HG03469 (cell line): ENCODE results near the gene SBSN.

ENCODE experiments used
- ATAC-seq: cut with Tn5 transposase; IDR thresholded peaks from one replicate; pipeline ENCODE4 v1.9.1; 2021; ENCODE audit warnings: mild to moderate bottlenecking, moderate library complexity, moderate number of reproducible peaks; ENCODE audit not compliant: unreplicated experiment

Gene SBSN

DNA sequence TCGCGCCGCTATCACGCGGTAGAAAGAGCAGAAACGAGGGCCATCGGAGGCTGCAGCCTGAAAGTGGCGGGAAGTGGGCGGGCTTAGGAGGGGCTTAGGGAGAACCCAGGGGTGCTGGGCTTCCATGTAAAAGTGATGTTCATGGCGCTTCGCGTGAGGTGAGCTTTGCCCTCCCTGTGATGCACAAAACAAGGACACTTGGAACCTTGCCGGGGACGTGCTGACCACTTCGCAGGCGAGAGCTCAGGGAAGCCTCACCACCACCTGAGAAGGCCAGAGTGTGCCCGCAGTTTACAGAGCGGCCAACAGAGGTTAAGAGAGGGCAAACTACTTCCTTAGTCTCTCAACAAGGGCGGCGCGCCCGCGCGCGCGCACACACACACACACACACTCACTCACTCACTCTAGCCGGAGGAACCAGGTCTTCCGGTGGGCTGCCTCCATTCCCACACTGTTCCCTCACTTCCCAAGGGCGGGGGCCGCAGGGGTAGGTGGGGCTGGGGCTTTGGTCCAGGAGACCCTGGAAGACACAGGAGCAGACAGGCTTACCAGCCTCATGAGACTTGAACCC lies 5.8 kb upstream of the SBSN start:
- ATAC-seq = no peak

DNA sequence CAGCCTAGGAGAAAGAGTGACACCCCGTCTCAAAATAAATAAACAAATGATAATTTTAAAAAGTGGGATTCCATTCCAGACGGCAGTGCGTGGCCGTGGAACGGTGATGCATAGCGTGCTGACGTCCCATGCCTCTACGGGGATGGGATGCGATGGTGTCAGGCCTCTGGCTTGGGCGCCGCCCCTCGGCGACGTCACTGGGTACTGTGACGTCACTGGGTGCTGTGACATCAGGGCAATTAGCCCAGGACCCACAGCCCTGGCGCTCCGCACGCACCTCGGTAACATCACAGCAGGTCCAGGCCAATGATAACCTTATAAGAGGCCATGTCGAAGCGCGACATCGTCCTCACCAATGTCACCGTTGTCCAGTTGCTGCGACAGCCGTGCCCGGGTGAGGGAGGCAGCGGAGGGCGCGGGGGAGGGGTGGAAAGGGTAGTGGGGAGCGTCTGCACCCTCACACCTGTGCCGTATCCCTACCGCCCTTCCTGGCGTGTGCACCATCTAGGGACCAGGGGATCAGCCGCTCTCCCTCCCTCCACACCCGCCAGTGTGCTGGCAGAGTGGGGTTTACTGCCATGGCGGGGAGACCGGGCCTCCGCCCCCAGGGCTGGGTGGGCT lies 5.2 kb upstream of the SBSN start, which contains the start of gene GAPDHS:
TSS of gene GAPDHS (plus strand) at position 256 of the 621 bp plus-strand sequence. CDS start at position 328, 72 bp downstream.
- no peak for ATAC-seq

DNA sequence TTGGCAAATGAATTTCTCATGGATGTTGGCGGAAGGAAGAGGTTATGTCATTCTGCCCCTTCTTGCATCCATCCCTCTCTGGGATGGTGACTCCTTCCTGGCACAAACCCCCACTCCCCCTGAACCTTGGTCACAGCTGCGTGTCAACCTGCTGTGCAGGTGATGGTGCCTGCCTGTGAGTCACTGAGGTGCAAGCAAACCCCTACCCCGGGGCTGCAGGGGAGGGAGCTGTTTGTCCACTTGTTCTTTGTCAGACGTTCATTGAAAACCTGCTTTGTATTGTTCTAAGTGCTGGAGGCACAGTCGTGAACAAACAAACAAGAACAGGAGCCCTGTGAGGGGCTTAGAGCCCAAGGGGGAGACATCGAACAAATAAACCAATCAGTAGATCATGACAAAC lies 3.2 kb upstream of the SBSN start:
- ATAC-seq = no peak

DNA sequence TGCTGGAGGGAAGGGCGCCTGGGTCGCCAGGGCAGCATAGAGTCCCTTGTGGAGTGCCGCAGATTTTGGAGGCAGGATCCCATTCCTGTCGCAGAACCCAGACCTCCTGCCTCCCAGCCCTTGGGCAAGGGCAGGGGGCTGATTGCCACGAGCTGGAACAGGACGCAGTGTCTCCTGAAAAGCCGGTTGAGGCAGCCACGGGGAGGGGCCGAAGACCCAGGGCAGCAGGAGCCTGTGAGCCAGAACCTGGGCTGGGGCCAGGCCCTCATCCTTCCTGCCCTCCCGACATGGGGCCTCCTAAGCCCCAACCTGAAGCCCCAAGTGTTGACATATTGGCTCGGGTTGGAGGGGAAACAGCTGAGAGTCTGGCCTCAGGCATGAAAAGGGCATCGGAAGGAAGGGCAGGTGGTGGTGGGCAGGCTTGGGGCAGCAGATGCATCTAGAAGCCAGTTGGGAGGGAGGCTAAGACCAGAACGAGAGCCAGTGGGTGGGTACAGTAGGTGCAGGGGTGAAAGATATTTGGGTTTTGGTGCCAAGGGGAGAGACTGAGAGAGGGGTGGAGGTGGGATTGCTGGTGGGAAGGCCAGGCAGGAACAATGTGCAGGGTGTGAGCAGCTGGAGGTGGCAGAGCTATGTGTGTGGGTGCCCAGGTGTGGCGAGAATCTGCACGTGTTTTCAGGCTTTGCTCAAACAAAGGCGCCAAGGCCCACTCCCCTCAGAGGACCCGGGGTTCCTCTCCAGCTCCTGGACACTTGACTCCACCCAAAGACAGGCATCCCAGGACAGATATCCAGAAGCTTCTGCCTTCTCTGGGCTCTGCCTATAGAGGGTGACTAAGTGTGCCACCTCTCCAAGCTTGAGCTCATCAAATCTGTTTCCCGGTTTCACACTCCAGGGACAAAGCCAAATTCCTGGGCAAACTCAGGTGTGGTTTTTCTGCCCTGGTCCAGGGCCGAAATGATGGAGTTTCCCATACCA lies 1.4 kb upstream of the SBSN start:
- ATAC-seq = no peak

DNA sequence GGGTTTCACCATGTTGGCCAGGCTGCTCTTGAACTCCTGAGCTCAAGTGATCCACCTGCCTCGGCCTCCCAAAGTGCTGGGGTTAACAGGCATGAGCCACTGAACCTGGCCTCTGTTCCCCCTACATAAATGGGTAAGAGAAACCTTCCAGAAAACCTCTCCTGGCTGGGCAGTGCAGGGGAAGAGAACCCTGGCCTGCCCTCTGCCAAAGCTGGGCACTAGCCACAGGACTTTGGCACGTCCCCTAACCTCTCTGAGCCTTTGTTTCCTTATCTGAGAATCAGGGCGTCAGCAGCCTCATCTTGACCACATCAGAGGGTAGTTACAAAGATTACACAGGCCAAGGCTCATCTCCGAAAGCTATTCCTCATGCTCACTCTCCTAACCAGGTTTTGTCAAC lies 2.2 kb downstream of the SBSN start:
- no peak for ATAC-seq

DNA sequence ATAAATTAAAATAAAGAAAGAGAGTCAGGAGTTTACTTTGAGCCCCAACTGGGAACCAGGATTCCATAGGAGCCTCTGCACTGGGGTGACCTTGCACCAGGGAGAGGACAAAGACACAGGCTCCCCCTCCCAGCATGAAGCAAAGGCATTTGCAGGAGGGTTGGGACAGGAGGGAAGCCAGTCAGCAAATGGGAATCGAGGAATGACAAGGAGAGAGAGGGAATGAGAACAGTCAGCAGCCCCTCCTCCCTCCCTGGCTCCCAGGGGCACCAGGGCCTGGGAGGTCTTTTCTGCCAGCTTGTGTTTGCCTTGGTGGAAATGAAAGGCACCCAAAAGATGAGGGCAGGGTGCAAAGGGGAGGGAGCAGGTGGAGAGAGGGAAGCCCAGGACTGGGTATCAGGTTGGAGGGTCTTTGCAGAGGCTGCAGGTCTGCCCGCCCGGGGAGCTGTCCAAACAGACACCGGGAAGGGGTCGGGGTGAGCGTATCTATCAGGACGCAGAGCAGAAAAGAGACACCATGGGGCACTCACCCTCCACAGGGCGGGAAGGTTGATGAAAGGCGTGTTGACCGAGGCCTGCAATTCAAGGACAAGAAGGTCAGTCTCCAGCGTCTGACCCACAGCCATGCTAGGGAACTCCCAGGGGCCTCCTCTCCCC lies 3.8 kb downstream of the SBSN start:
- ATAC-seq = no peak

DNA sequence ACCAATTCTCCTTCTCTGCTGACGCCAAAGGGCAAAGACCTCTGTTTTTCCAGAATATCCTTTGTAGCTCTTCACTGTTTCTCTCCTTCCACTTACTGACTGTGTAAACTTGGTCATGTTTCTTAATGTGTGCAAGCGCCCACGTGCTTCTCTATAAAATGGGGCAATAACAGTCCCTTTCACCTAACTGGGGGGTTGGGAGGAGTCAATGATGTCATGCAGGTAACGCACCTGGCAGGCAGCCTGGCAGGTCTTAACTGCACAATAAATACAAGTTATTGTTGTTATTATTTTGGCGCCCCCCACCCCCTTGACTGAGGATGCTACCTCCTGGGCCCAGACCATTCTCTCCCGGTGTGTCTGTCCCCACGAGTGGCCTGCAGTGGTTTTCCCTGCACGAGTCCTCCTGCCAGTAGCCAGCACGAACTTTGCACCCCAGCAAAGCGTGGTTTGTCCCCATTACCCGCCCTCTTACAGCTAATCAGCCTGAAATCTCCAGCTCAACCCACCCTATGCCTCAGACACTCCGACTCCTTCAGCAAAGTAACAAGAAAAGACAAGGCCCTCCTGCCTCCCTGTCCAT lies 5.3 kb downstream of the SBSN start:
- no peak for ATAC-seq

DNA sequence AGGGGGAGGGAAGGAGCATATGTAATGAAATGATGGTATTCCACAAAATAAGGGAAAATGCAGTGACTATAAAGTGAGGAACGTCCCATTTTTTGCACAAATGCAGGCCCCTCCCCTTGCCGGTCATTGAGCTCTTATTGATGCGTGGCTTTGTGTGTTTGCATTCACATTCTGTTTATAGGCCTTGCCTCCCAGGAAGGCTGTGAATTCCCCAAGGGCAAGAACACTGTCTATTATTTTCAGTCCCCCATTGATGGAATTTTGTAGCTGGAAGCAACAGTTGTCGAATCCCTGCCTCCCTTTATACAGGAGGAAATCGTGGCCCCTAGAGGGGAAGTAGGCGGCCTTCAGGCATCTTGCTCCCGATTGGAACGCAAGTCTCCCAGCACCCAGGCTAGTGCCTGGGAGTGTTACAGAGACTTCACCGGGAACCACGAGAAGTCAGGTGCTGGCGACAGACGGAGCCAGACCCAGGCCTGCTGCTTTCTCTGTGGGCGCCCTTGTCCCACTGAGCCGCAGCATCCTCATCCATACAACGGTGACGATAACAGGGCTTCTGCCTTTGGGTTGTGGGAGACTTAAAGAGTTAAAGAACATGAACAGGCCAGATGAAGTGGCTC lies 6.9 kb downstream of the SBSN start:
- ATAC-seq = no peak

DNA sequence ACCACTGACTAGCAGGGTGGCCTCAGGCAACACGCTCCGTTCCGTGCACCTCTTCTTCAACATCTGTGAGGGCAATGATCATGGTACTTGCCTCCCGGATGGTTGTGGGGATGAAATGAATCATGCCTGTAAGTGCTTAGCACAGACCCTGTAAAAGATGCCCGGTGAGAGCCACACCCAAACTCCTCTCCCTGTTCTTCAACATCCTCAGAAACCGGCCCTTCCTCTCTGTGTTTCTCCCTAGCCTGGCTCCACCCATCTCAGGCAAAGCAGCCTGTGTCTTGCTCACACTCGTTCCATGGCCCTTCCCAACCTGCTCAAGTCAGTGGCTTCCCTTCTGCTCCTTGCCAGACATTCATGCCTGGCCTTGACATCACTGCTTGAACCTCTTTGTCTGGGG lies 8.8 kb downstream of the SBSN start:
- no peak for ATAC-seq

DNA sequence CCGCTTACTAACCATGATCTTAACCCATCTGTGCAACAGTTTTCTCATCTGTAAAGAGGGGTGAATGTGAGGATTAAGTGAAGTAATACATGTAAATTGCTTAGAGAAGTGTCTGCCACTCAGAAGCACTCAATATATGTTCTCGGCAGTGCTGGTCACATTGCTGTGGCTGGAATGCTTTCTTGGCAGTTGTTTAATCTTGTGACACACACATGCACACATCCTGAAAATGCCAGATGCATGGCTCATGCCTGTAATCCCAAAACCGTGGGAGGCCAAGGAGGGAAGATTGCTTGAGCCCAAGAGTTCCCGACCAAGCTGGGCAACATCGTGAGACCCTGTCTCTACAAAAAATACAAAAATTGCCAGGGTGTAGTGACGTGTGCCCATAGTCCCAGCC lies 9.8 kb downstream of the SBSN start:
- ATAC-seq = no peak

DNA sequence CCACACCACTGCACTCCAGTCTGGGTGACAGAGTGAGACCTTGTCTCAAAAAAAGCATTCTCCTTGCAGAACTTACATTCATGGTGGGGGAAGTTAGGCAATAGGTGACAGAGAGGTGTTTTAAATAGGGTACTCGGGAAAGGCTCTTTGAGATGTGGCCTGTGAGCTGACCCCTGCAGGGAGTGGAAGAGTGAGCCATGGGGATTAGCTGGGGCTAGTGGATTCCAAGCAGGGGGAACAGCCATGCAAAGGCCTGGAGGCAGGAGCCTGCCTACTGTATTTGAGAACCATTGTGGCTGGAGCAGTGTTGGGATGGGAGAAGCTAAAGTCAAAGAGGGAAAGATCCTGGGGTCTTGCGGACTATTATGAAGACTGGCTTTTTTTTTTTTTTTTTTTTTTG lies 10.8 kb downstream of the SBSN start:
- ATAC-seq = no peak

DNA sequence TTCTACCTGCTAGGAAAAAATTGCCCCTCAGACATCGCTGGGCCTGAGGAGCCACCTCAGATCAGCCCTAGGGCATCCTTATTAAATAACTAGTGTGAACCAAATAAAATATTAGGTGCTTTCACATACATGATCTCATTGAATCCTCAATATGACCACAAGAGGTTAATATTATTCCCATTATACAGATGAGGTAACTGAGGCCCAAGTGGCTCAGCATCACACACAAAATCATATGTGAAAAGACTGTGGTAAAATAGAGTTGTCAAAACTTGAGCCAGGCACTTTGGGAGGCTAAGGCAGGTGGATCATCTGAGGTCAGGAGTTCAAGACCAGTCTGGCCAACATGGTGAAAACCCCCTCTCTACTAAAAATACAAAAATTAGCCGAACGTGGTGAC lies 11.8 kb downstream of the SBSN start:
- no peak for ATAC-seq

DNA sequence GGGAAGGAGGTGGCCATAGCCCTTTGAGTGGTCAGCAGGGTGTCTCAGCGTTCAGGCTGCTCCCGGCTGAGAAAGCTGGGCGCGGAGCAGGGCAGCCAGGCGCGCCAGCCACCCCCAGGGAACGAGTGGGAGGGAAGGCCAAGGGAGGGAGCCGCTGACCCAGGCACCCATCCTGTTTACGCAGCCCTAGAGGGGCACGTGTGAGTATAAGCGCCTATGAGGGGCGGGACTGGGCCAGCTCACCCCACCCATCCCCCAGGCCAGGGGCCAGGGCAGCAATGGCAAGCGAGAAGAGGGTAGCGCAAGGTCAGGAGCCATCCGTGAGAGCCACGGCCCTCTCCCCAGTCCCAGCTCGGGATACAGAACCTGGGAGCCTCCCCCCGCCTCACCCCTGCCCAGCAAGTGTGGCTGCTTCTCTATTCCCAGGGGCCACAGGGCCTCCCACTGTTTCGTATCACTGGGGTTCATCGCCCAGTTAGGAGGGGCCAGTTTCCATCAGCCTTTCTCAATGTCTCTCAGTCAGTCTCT lies 13.8 kb downstream of the SBSN start:
- no peak for ATAC-seq

DNA sequence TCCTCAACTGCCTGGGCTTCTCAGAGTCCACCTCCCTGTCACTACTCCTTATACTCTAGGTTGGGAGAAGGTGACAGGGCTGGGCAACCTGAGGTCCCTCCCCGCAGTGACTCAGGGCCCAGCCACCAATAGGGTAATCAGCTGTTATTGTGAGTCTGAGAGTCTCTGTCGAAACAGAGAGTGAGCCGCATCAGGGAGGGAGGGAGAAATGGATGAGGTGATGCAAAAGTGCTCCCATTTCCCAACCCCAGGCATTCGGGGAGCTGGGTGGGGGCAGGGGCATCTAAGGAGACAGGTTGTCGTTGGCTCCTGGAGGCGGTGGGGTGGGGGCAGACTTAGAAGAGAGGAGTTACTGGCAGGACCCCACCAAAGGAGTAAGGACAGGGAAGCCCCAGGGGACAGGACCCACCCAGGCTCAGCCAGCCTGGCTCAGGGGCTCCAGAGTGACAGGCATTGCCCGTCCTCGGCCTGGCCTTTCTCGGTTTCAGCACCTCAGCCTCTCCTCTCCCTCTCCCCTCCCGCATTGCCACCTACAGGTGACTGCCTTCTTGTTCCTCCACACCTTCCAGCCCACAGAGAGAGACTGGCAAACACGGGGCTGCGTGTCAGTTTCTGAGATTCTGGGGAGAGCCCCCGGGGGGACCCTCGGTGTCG lies 14.4 kb downstream of the SBSN start, which contains the start of gene DMKN:
TSS of gene DMKN (minus strand) at position 22 of the 654 bp plus-strand sequence. CDS start 174 bp downstream, outside the sequence.
- no peak for ATAC-seq

DNA sequence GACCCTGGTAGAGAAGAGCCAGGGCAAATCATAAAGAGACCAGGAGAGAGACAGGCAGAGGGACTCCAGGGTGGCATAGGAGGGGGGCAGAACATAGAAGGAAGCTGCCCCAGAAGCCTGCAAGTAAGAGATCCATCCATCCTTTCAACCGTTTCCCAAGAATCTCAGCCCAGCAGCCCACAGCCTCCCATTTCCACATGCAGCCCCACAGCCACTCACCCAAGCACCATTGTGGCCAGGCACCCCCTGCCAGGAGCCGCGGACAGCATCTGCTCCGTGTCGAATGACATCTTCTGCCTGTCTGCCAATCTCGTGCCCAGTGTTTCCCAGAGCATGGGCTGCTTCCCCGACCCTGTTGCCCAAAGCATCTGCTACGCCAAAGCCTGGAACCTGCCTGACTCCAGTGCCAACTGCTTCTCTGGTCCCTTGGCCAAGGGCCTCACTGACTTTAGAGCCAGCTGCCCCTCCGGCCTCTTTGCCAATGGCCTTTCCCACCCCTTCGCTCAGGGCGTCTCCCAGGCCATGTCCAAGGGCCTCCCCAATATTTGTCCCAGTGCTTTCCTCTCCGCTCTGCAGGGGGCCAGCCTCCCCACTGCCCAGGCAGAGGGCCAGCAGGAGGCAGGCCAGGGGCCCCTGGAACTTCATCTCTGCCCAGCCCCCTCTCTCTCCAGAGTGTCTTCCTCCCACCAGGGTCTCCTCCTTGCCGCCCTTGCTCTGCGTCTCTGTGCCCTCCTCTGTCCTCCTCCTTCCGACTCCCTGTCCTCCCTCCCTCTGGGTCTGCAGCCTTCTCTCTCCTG lies 15.1 kb downstream of the SBSN start:
- ATAC-seq = no peak

DNA sequence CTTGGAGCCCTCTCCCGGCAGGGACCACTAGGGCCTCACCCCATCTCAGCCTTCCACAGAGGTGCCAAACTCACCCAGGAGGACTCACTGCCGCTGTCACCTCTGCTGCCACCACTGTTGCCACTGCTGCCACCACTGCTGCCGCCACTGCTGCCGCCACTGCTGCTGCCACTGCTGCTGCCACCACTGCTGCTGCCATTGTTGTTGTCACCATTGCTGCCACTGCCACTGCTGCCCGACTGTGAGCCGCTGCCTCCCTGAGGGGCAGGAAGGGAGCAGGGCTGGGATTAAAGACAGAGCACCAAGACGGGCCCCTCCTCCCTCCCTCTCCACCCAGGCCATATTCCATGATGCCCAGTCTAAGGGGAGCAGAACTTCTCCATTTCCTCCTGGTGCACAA lies 16.8 kb downstream of the SBSN start:
- no peak for ATAC-seq

DNA sequence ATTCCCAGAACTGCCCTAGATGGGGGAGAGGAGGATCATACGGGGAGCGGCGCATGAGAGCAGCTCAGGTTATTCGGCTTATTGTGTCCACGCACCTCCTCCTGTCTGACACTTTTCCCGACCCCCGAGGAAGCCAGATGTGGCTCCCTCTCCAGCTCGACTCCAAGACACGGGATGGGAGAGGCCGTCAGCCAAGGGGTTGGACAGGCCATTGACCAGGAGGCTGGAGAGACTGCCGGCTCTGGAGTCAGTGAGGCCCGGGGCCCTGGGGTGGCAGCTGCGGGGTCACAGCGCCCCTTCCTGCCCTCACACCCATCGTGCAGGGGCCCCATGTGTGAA lies 17.5 kb downstream of the SBSN start:
- ATAC-seq = no peak

DNA sequence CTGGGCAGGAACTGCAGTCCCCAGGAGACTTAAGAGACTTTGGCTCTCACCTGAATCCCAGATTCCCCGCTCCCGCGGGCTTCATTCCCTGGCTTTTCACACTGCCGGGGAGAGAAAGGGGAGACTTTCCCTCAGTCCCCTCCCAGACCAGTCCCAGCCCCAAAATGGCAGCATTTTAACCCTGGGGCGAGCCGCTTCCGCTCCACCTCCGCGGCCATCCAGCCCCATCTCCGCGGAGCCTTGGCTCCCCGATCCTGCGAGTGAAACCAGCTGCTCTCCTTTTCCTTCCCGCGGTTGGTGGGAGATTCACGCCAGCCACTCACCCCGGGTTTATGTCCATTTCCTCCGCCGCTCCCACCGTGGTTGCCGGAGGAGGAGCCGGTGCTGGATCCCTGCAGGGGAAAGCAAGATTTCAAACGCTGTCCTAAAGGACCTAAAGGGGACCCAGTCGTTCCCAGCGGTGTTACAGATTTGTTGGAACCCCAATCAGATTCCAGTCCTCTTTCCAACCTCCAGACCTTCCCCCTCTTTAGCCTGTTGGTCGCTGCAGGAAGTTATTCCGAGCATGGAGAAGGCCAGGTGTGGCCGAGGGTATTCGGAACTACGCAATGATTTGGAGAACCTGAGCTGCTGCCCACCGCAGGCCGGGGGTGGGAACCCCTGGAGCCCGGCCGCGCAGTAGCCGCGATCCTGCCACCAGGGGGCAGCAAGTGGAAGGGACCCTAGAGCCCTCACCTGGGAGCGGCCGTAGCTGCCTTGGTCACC lies 18.1 kb downstream of the SBSN start:
- no peak for ATAC-seq
